ENCODE results near the gene UTP18. TPM values are rescaled to one million over a fixed set of nuclear protein-coding genes. Genes with fewer than 3 reads are reported as not detected.

UTP18 gene
- total RNA-seq, 4 donors from 2014 or later, result 24.7 to 51.6 (median 31.1) TPM

DNA sequence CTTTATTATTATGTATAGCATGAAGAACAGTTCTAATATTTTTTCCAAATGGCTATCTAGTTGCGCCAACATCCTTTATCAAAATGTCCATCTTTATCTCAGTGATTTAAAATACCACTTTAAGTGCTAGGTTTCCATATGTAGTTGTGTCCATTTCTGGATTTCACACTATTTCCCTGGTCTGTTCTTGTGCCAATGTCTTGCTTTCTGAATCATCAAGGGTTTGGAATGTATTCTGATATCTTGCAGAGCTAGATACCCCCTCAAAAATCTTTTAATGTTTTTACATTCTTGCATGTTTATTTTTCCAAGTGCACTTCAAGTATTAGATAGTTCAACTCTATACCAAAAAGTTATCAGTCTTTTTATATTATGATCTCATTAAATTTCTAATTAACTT is 14.8 kb upstream of the UTP18 start:
- 100% methylated on average over 1 of the region's 1 CpG for WGBS, 2 donors (ENCODE audit: low coverage in 1 of 2)
- no peaks in the 10 kb centered on the region for H3K4me1 ChIP-seq
- H3K4me3 ChIP-seq, result no peak overlapping the region
- H3K27me3 ChIP-seq, result no peaks in the 10 kb centered on the region
- TF ChIP-seq EP300 (IDR thresholded peaks at IDR 0.05) (no peak), CTCF (IDR thresholded peaks at IDR 0.05) (no peak), POLR2AphosphoS5 (IDR thresholded peaks at IDR 0.05) (no peak), POLR2A (IDR thresholded peaks at IDR 0.05) (no peak)
- no peak for ATAC-seq
- H3K36me3 ChIP-seq, result no peaks in the 10 kb centered on the region
- H3K9me3 ChIP-seq, result no peaks in the 10 kb centered on the region
- H3K27ac ChIP-seq, result no peak overlapping the region

DNA sequence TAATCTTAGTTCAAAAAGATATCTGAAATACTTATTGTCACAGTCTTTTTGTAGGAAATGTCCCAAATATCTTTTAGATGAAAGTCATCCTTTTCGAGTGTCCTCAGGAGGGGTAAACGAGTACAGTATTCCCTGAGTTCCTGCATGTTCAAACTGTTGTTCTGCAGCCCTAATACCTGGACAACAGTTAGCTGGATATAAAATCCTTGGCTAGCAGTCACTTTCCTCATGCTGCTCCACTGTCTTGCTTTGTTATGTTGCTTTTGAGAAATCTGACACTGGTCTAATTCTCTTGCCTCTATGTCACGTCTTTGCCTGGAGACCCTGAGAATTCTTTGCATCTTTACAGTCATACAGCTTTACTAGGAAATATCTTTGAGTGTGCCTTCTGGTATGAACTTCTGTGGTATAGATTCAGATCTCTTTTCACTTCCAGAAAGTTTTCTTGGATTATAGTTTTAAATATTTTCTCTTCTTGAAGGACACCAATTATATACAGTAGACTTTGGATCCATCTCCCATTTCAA is 10.0 kb upstream of the UTP18 start:
- H3K27ac ChIP-seq, result no peak overlapping the region
- H3K9me3 ChIP-seq, result no peaks in the 10 kb centered on the region
- no peak overlapping the region for H3K4me3 ChIP-seq
- TF ChIP-seq POLR2AphosphoS5 (IDR thresholded peaks at IDR 0.05) (no peak), POLR2A (IDR thresholded peaks at IDR 0.05) (no peak), EP300 (IDR thresholded peaks at IDR 0.05) (no peak), CTCF (IDR thresholded peaks at IDR 0.05) (no peak)
- 94 to 96% methylated on average over 3 of the region's 3 CpGs for WGBS, 2 donors (ENCODE audit: low coverage in 1 of 2)
- H3K36me3 ChIP-seq, result peaks cover 0 to 19% of the 10 kb centered on the region in 2 donors
- peaks cover 0 to 12% (median 0%) of the 10 kb centered on the region in 3 donors for H3K4me1 ChIP-seq
- H3K27me3 ChIP-seq, result no peaks in the 10 kb centered on the region
- no peak for ATAC-seq

GRCh38 chr17:51251010-51251409 is 9.3 kb upstream of the UTP18 start:
- Histone ChIP-seq H3K4me1 (peaks cover 0 to 18% (median under 1%) of the 10 kb centered on the region in 3 donors), H3K27ac (no peak overlapping the region), H3K27me3 (no peaks in the 10 kb centered on the region), H3K36me3 (peaks cover 0 to 19% of the 10 kb centered on the region in 2 donors), H3K9me3 (no peaks in the 10 kb centered on the region), H3K4me3 (no peak overlapping the region)
- TF ChIP-seq POLR2A (IDR thresholded peaks at IDR 0.05), result no peak
- no peak for TF ChIP-seq POLR2AphosphoS5 (IDR thresholded peaks at IDR 0.05)
- TF ChIP-seq EP300 (IDR thresholded peaks at IDR 0.05), result no peak
- TF ChIP-seq CTCF (IDR thresholded peaks at IDR 0.05), result no peak
- no peak for ATAC-seq

GRCh38 chr17:51255673-51256072 is 4.7 kb upstream of the UTP18 start:
- 78 to 83% methylated on average over 5 to 6 of the region's 6 CpGs for WGBS, 2 donors (ENCODE audit: low coverage in 1 of 2)
- TF ChIP-seq CTCF (IDR thresholded peaks at IDR 0.05), result no peak
- TF ChIP-seq POLR2A (IDR thresholded peaks at IDR 0.05), result no peak
- TF ChIP-seq POLR2AphosphoS5 (IDR thresholded peaks at IDR 0.05), result no peak
- TF ChIP-seq EP300 (IDR thresholded peaks at IDR 0.05), result no peak
- Histone ChIP-seq H3K4me3 (no peak overlapping the region), H3K4me1 (peaks cover 0 to 52% (median 18%) of the 10 kb centered on the region in 3 donors), H3K27ac (no peak overlapping the region), H3K9me3 (no peaks in the 10 kb centered on the region), H3K27me3 (no peaks in the 10 kb centered on the region), H3K36me3 (peaks cover 0 to 18% of the 10 kb centered on the region in 2 donors)
- ATAC-seq, result no peak

DNA sequence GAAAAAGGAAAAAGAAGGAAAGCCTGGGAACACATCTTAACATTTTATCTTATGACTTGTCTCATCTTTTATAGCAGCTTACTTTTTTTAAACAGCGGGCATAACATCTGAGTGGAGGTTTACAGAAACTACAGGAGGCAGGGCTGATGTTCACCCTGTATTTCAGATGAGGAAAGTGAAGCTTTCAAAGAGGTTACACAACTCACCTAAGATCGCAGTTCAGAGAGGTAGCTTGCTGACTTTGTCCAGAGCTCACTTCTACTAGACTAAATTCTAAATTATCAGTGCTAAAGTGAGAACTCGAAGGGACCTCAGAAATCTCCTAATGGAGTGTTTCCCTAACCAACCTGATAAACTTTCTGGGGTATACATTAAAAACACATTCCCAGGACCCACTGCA is 4.2 kb upstream of the UTP18 start:
- no peak overlapping the region for H3K27ac ChIP-seq
- WGBS, 2 donors (ENCODE audit: low coverage in 1 of 2), result 77 to 85% methylated on average over 3 of the region's 3 CpGs
- TF ChIP-seq EP300 (IDR thresholded peaks at IDR 0.05), result no peak
- no peak for TF ChIP-seq POLR2A (IDR thresholded peaks at IDR 0.05)
- no peak for TF ChIP-seq POLR2AphosphoS5 (IDR thresholded peaks at IDR 0.05)
- no peak for TF ChIP-seq CTCF (IDR thresholded peaks at IDR 0.05)
- H3K27me3 ChIP-seq, result no peaks in the 10 kb centered on the region
- ATAC-seq, result no peak
- no peaks in the 10 kb centered on the region for H3K9me3 ChIP-seq
- peaks cover 0 to 54% (median 18%) of the 10 kb centered on the region in 3 donors for H3K4me1 ChIP-seq
- no peak overlapping the region for H3K4me3 ChIP-seq
- peaks cover 0 to 14% of the 10 kb centered on the region in 2 donors for H3K36me3 ChIP-seq
